BJ (cell line): ENCODE measurements around the gene MEGF6. TPM values are rescaled to one million over a fixed set of nuclear protein-coding genes. Genes with fewer than 3 reads are reported as not detected.

Experiments
- CTCF ChIA-PET: fragments of 350-600 bp; formaldehyde crosslinking; extraction: SDS; loops from one replicate; lab custom pipeline; 2021; ENCODE audit warnings: antibody characterized with exemption, inconsistent platforms; lab: Yijun Ruan, JAX
- POLR2A ChIA-PET: fragments of 300-600 bp; sonication (Branson Sonifier 250); formaldehyde crosslinking; extraction: SDS; loops from one replicate; lab custom pipeline; 2021; ENCODE audit warnings: antibody characterized with exemption; lab: Charles Lee
- DNase-seq: peaks from one replicate; pipeline ENCODE4 v3.0.0-alpha.2; 2011; ENCODE audit warnings: low read depth
- H3K27me3 ChIP-seq: 2 replicates; pipeline ENCODE4 v1.6.0; 2011; ENCODE audit warnings: low read length; ENCODE audit not compliant: control insufficient read depth, insufficient read depth
- H3K36me3 ChIP-seq: 2 replicates; pipeline ENCODE4 v1.5.1; 2011; ENCODE audit warnings: low read length; ENCODE audit not compliant: control insufficient read depth, insufficient read depth
- H3K4me3 ChIP-seq: 2 replicates; pipeline ENCODE4 v1.5.1; 2011; ENCODE audit warnings: low read depth, mild to moderate bottlenecking, control low read depth, low read length
- polyA plus RNA-seq: library from polyadenylated mRNA; depleted of rRNA; stranded (reverse); fragments of >200 nt; gene quantifications from 2 replicates; pipeline ENCODE4 v1.2.3, GENCODE V29; 2011
- TF ChIP-seq, protein P1 (sequence below): IDR thresholded peaks from 2 replicates; pipeline ENCODE4 v1.5.1; 2011; ENCODE audit warnings: low read depth, mild to moderate bottlenecking, control low read depth, inconsistent platforms, low read length, moderate library complexity; ENCODE audit not compliant: insufficient read depth

The MEGF6 gene
- polyA plus RNA-seq, 1 experiment: 77.4 TPM

DNA sequence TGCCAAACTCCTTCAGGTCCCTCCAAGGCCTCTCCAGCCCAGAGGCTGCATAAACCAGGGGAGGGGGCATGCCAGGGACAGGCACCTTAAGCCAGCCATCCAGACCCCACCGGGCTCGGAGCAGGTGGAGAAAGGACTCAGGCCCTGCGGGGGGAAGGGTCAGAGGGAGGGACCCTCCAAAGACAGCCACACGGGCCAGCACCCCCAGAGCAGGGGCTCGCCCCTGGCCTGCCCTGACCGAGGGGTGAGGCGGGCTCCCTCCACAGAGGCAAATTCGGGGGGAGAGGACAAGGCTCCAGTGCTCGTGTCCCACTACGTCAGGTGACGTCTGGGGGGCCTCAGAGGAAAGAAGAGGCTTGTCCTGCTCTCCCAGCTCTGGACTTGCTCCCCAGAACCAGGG lies 8.2 kb downstream of the MEGF6 start:
- Histone ChIP-seq H3K4me3 (no peak overlapping the region), H3K27me3 (no peaks in the 10 kb centered on the region; the same call in 1 of the 2 replicates), H3K36me3 (no peaks in the 10 kb centered on the region)
- ChIA-PET CTCF (interaction anchor here (1.6 kb wide), 1 partner anchor 12 kb away, joined by 3 read pairs; no protein-coding TSS in a partner anchor), POLR2A (no interaction called here)
- TF ChIP-seq, protein P1, sequence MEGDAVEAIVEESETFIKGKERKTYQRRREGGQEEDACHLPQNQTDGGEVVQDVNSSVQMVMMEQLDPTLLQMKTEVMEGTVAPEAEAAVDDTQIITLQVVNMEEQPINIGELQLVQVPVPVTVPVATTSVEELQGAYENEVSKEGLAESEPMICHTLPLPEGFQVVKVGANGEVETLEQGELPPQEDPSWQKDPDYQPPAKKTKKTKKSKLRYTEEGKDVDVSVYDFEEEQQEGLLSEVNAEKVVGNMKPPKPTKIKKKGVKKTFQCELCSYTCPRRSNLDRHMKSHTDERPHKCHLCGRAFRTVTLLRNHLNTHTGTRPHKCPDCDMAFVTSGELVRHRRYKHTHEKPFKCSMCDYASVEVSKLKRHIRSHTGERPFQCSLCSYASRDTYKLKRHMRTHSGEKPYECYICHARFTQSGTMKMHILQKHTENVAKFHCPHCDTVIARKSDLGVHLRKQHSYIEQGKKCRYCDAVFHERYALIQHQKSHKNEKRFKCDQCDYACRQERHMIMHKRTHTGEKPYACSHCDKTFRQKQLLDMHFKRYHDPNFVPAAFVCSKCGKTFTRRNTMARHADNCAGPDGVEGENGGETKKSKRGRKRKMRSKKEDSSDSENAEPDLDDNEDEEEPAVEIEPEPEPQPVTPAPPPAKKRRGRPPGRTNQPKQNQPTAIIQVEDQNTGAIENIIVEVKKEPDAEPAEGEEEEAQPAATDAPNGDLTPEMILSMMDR: no peak
- DNase-seq: no peak

DNA sequence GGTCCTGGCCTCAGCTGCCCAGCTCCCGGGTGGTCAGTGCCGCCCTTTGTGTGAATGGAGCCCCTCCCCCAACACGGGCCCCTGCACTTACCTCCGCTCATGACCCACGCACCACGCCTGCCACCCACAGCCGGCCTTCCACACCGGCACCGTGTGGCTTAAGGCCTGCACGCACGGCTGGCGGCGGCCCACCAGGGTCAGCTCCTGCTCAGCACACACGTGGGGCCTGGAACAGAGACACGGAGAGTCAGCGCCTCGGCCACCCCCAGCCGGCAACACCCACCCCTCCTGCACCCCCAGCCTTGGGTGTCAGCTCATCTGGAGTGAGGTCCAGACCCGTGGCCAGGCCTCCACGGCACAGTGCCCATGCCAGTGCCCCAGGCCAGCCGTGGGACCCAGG lies 8.9 kb downstream of the MEGF6 start:
- TF ChIP-seq, protein P1: no peak
- CTCF ChIA-PET: interaction anchor here (0.7 to 1.6 kb wide), 2 partner anchors 12 to 18 kb away, joined by 3 read pairs; no protein-coding TSS in a partner anchor
- POLR2A ChIA-PET: no interaction called here
- Histone ChIP-seq H3K4me3 (no peak overlapping the region), H3K27me3 (no peaks in the 10 kb centered on the region; the same call in 1 of the 2 replicates), H3K36me3 (no peaks in the 10 kb centered on the region)
- DNase-seq: no peak

DNA sequence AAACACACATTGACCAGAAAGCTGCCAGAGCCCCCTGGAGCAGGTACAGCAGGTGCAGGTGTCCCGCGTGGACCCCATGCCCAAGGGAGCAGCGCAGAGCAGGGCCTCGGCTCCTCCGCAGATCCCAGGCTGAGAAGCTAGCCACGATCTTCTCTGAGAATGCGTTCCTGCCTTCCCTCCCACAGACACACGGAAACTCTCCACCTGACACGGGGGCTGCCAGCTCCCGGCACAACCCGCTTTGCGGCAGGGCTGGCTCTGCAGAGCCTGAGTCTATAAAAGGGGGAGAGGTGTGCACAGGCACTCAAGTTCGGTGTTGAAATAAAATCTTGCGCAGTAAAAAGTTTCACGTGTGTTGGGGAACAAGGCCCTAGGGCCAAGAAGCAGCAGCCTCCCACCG lies 9.6 kb downstream of the MEGF6 start:
- no peaks in the 10 kb centered on the region; the same call in 1 of the 2 replicates for H3K27me3 ChIP-seq
- TF ChIP-seq, protein P1: no peak
- POLR2A ChIA-PET: no interaction called here
- DNase-seq: no peak
- H3K4me3 ChIP-seq: no peak overlapping the region
- CTCF ChIA-PET: interaction anchor here (0.7 to 1.6 kb wide), 4 partner anchors 13 to 37 kb away, joined by 3 to 4 read pairs (median 3); no protein-coding TSS in a partner anchor
- no peaks in the 10 kb centered on the region for H3K36me3 ChIP-seq

DNA sequence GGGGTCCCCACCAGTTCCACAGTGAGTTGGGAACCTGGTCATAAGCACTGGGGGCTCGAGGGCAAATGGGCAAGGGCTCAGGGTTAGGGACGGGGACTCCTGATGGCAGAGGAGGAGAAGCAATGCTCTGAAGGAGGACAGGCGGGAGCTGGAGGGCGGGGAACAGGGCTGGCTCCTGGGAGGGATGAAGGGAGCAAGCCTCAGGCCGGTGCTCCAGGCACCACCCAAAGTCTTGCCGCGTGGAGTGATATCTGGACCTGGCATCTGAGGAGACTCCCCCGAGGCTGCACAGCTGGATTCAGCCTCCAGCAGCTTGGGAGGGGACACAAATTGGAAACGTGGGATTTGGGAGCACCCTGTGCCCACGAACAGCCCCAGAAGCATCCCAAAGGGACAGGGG lies 11.0 kb downstream of the MEGF6 start:
- TF ChIP-seq, protein P1: no peak
- DNase-seq: no peak
- no peaks in the 10 kb centered on the region for H3K27me3 ChIP-seq
- CTCF ChIA-PET: interaction anchor here (1.0 to 1.6 kb wide), 4 partner anchors 17 to 157 kb away, joined by 3 to 7 read pairs (median 4); no protein-coding TSS in a partner anchor
- no peak overlapping the region for H3K4me3 ChIP-seq
- POLR2A ChIA-PET: no interaction called here
- no peaks in the 10 kb centered on the region for H3K36me3 ChIP-seq

DNA sequence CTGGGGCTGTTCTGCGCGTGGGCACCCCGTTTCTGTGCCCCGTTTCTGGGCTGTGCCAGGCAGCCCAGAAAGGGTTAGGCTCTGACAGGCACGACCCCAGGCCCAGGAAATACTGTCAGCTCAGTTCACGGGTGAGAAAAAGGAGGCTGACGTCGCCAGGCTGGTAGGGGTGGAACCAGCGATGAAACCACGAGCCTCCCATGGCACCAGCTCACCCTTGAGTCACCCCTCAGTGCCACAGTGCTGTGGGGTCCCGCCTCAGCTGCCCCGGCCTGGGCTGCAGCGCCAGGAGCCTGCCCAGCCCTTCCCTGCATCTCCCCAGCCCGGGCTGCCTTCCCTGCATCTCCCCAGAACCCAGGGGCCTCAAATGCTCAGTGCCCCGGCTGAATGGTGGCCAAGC lies 11.5 kb downstream of the MEGF6 start:
- POLR2A ChIA-PET: no interaction called here
- TF ChIP-seq, protein P1: no peak
- H3K36me3 ChIP-seq: no peaks in the 10 kb centered on the region
- DNase-seq: no peak
- CTCF ChIA-PET: interaction anchor here (1.0 to 1.7 kb wide), 5 partner anchors 18 to 93 kb away, joined by 3 to 10 read pairs (median 4); no protein-coding TSS in a partner anchor
- no peaks in the 10 kb centered on the region for H3K27me3 ChIP-seq
- no peak overlapping the region for H3K4me3 ChIP-seq
